Astrocyte of the spinal cord (primary cell): ENCODE data around the gene HPS4.

Experiments
- DNase-seq: peaks from one replicate; pipeline ENCODE4 v3.0.0; 2011; ENCODE audit warnings: low read depth, low spot score
- H3K4me3 ChIP-seq: 2 replicates; pipeline ENCODE4 v1.5.1; 2011; ENCODE audit warnings: low read depth, mild to moderate bottlenecking, low read length, moderate library complexity
- CTCF ChIP-seq: IDR thresholded peaks from 2 replicates; pipeline ENCODE4 v1.5.1; 2012; ENCODE audit warnings: low read depth, mild to moderate bottlenecking, low read length, inconsistent platforms
- in situ Hi-C: cut with HindIII; loops from 2 replicates; pipeline ENCODE4 v1.10.0; 2017; ENCODE audit warnings: low sequenced_read_pairs

Gene HPS4

GRCh38 chr22:26481112-26481693 lies 2.4 kb downstream of the HPS4 start:
- DNase-seq = no peak
- in situ Hi-C loops = no loop called here
- H3K4me3 ChIP-seq = no peak overlapping the region
- TF ChIP-seq CTCF = no peak

GRCh38 chr22:26480611-26480932 lies 3.0 kb downstream of the HPS4 start:
- in situ Hi-C loops = no loop called here
- DNase-seq = no peak
- H3K4me3 ChIP-seq = no peak overlapping the region
- TF ChIP-seq CTCF = no peak

GRCh38 chr22:26479792-26480610 lies 3.6 kb downstream of the HPS4 start:
- no peak for DNase-seq
- in situ Hi-C loops = no loop called here
- no peak overlapping the region for H3K4me3 ChIP-seq
- no peak for TF ChIP-seq CTCF

GRCh38 chr22:26479043-26479791 lies 4.4 kb downstream of the HPS4 start:
- H3K4me3 ChIP-seq = no peak overlapping the region
- in situ Hi-C loops = no loop called here
- no peak for TF ChIP-seq CTCF
- no peak for DNase-seq

GRCh38 chr22:26477341-26477731 lies 6.2 kb downstream of the HPS4 start:
- no peak for DNase-seq
- TF ChIP-seq CTCF = no peak
- no peak overlapping the region for H3K4me3 ChIP-seq
- in situ Hi-C loops = no loop called here

GRCh38 chr22:26476705-26477340 lies 6.8 kb downstream of the HPS4 start:
- peak; percentile 73 for DNase-seq

More at GRCh38 chr22:26476705-26477340, 6.8 kb downstream of the HPS4 start:
- no peak for TF ChIP-seq CTCF
- in situ Hi-C loops = no loop called here
- H3K4me3 ChIP-seq = no peak overlapping the region
